Fibroblast of mammary gland (primary cell): ENCODE data around the gene CAND2.
A peak's percentile ranks its signal among the peaks of the same experiment; 100 is the strongest.

Experiments used
- DNase-seq: peaks from one replicate; pipeline ENCODE4 v3.0.0-alpha.2; 2010; ENCODE audit warnings: low read depth
- H3K4me3 ChIP-seq: 2 replicates; pipeline ENCODE4 v1.5.1; 2011; ENCODE audit warnings: low read depth, mild to moderate bottlenecking, low read length, moderate library complexity; ENCODE audit not compliant: control insufficient read depth
- CTCF ChIP-seq: conservative IDR thresholded peaks from 2 replicates; pipeline ENCODE4 v1.5.1; 2011; ENCODE audit warnings: low read depth, low read length, inconsistent platforms; ENCODE audit not compliant: control insufficient read depth, insufficient read depth

Gene CAND2

GRCh38 chr3:12825156-12825555, 28.7 kb downstream of the CAND2 start:
- DNase-seq, result no peak
- TF ChIP-seq CTCF, result no peak

GRCh38 chr3:12828751-12829150, 32.3 kb downstream of the CAND2 start:
- DNase-seq, result no peak
- H3K4me3 ChIP-seq, result no peak overlapping the region
- no peak for TF ChIP-seq CTCF

More at GRCh38 chr3:12825156-12825555, 28.7 kb downstream of the CAND2 start:
- no peak overlapping the region for H3K4me3 ChIP-seq

GRCh38 chr3:12829404-12829803, 32.9 kb downstream of the CAND2 start:
- no peak overlapping the region for H3K4me3 ChIP-seq
- no peak for DNase-seq
- no peak for TF ChIP-seq CTCF

GRCh38 chr3:12829886-12830784, 33.7 kb downstream of the CAND2 start:
- peak; percentile 20 for TF ChIP-seq CTCF
- no peak overlapping the region for H3K4me3 ChIP-seq
- DNase-seq, result no peak

GRCh38 chr3:12830785-12831156, 34.3 kb downstream of the CAND2 start:
- DNase-seq, result no peak
- no peak overlapping the region for H3K4me3 ChIP-seq
- TF ChIP-seq CTCF, result peak; percentile 25

GRCh38 chr3:12831301-12831866, 34.9 kb downstream of the CAND2 start:
- no peak for TF ChIP-seq CTCF
- H3K4me3 ChIP-seq, result no peak overlapping the region
- no peak for DNase-seq
